ENCODE results near the gene RPL35A. TPM values are rescaled to one million over a fixed set of nuclear protein-coding genes. Genes with fewer than 3 reads are reported as not detected.

Gene RPL35A
- 1,000 to 10,000 TPM; 2,199 to 2,238 TPM for total RNA-seq
- 3,604 TPM for polyA plus RNA-seq (2013, experiment 1 of 2)
- 3,021 TPM for polyA plus RNA-seq (2013, experiment 2 of 2)
- total RNA-seq, result 499 to 1,363 (median 766) reads per million in 172 experiments

DNA sequence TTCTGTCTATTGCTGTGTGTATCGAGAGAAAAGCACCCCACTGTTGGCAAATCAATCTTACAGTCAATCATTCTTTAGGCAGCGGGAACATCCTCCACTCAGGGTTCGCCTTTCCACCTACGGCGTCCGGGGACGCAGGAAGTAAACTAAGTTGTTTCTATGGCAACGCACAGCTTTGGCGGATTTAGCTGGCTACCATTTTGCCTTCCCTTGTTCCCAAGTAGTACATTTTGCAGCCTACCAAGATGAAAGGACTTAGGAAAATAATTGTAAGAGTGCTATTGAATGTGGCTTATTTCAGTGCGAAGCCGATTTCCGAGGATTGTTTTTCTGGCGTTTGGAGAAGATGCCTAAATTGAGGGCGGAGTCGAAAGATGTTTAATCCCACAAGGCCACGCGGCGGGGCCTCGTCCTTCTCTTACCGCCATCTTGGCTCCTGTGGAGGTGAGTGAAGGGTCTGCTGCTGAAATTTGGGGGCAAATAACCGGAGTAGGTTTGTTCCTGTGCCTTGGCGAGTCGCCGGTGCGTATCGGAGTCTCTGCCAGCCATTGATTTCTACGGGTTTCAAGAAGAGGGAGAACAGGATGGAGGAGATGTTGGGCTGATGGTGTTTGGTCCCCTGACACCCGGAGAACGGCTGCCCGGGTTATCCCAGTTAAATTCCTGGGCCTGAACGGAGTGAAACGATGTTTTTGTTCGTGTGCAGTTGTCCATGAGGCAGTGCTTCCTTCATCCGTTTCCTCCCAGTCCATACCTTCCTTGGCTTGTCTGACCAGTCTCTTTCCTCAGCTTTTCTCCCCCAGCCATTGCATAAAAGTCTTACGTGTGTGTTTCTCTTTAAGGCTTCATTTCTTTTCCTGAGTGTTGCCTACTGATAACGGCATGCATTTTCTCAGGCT is at the start of gene RPL35A:
RPL35A (plus strand) TSS at position 413 of the 899 bp plus-strand sequence. CDS start 778 bp downstream, outside the sequence.
- CTCF ChIA-PET, result interaction anchor here (1.3 kb wide), 1 partner anchor 130 kb away, joined by 5 read pairs; no protein-coding TSS in a partner anchor
- Histone ChIP-seq H3K9me3 (ENCODE audit: control insufficient read depth in 1 of 2, insufficient read depth in 1 of 2, low read length in 2 of 2) (no peaks in the 10 kb centered on the region), H3K4me3 (ENCODE audit: low read length) (peak within 1 kb of the TSS; percentile 86), H3K36me3 (ENCODE audit: insufficient read depth, low read length) (peaks cover 41% of the 10 kb centered on the region), H3K27ac (ENCODE audit: low read depth in 1 of 2, low read length in 2 of 2) (peak within 1 kb of the TSS; percentile 73 to 99), H3K27me3 (ENCODE audit: control insufficient read depth in 1 of 2, insufficient read depth in 2 of 2, low read length in 2 of 2) (no peaks in the 10 kb centered on the region), H3K4me1 (ENCODE audit: insufficient read depth, low read length) (peaks cover 37% of the 10 kb centered on the region)
- Mint-ChIP-seq H3K4me1 (ENCODE audit: low read depth) (peaks cover 42% of the 10 kb centered on the region), H3K36me3 (ENCODE audit: low read depth) (peaks cover 51% of the 10 kb centered on the region), H3K9me3 (no peaks in the 10 kb centered on the region), H3K27me3 (no peaks in the 10 kb centered on the region), H3K27ac (peak within 1 kb of the TSS; percentile 98), H3K4me3 (peak within 1 kb of the TSS; percentile 97)
- ATAC-seq (ENCODE audit: poor library complexity) (peak; percentile 90), DNase-seq (peak; percentile 71 to 95 (median 80))
- TF ChIP-seq, protein P1, sequence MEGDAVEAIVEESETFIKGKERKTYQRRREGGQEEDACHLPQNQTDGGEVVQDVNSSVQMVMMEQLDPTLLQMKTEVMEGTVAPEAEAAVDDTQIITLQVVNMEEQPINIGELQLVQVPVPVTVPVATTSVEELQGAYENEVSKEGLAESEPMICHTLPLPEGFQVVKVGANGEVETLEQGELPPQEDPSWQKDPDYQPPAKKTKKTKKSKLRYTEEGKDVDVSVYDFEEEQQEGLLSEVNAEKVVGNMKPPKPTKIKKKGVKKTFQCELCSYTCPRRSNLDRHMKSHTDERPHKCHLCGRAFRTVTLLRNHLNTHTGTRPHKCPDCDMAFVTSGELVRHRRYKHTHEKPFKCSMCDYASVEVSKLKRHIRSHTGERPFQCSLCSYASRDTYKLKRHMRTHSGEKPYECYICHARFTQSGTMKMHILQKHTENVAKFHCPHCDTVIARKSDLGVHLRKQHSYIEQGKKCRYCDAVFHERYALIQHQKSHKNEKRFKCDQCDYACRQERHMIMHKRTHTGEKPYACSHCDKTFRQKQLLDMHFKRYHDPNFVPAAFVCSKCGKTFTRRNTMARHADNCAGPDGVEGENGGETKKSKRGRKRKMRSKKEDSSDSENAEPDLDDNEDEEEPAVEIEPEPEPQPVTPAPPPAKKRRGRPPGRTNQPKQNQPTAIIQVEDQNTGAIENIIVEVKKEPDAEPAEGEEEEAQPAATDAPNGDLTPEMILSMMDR (IDR thresholded peaks at IDR 0.05), result no peak
- intact Hi-C loops (cut with DNase I, micrococcal nuclease), result loop anchor here (1.0 to 10.0 kb wide), 5 partner anchors 8 to 655 kb away; partner anchors contain the start of genes BDH1 (in 1 of the 2), DLG1 (in 1 of the 2) and LMLN (in 1 of the 2)
- POLR2A ChIA-PET, result interaction anchor here (0.6 to 2.9 kb wide), 5 partner anchors 10 to 121 kb away, joined by 3 to 41 read pairs (median 3); partner anchors contain the start of gene LMLN

DNA sequence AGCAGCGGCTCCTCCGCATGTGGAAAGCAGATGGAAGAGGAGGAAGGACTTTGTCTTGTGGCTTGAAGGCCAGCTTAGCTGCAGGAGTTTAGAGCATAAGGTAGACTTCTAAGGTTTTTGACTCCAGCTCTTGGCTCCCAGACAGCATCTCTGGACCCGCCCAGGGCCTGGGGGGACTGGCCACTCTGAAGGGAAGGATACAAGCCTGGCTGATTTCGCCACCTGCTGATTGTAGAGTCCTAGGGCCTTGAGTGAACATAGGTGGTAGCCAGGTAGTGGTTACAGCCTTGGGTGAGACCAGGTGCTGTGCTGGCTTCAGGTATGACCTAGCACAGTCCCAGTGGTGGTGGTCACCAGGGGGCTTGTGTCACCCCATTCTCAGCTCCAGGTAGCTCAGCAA is 48.4 kb upstream of the RPL35A start:
- no peak for DNase-seq
- no peak overlapping the region for H3K27ac ChIP-seq (ENCODE audit: low read depth in 1 of 2, low read length in 2 of 2)
- H3K4me1 Mint-ChIP-seq (ENCODE audit: low read depth), result peaks cover 9% of the 10 kb centered on the region
- no peaks in the 10 kb centered on the region for H3K36me3 ChIP-seq (ENCODE audit: insufficient read depth, low read length)
- ChIA-PET CTCF (no interaction called here), POLR2A (no interaction called here)
- no peaks in the 10 kb centered on the region for H3K9me3 ChIP-seq (ENCODE audit: control insufficient read depth in 1 of 2, insufficient read depth in 1 of 2, low read length in 2 of 2)
- H3K27me3 ChIP-seq (ENCODE audit: control insufficient read depth in 1 of 2, insufficient read depth in 2 of 2, low read length in 2 of 2), result no peaks in the 10 kb centered on the region
- no peaks in the 10 kb centered on the region for H3K36me3 Mint-ChIP-seq (ENCODE audit: low read depth)
- no peak overlapping the region for H3K4me3 Mint-ChIP-seq
- TF ChIP-seq, protein P1 (IDR thresholded peaks at IDR 0.05), result no peak
- H3K4me3 ChIP-seq (ENCODE audit: low read length), result no peak overlapping the region
- intact Hi-C loops (cut with DNase I, micrococcal nuclease), result no loop called here
- no peaks in the 10 kb centered on the region for H3K9me3 Mint-ChIP-seq
- peaks cover 3% of the 10 kb centered on the region for H3K4me1 ChIP-seq (ENCODE audit: insufficient read depth, low read length)
- no peak for ATAC-seq (ENCODE audit: poor library complexity)
- H3K27me3 Mint-ChIP-seq, result no peaks in the 10 kb centered on the region
- no peak overlapping the region for H3K27ac Mint-ChIP-seq

DNA sequence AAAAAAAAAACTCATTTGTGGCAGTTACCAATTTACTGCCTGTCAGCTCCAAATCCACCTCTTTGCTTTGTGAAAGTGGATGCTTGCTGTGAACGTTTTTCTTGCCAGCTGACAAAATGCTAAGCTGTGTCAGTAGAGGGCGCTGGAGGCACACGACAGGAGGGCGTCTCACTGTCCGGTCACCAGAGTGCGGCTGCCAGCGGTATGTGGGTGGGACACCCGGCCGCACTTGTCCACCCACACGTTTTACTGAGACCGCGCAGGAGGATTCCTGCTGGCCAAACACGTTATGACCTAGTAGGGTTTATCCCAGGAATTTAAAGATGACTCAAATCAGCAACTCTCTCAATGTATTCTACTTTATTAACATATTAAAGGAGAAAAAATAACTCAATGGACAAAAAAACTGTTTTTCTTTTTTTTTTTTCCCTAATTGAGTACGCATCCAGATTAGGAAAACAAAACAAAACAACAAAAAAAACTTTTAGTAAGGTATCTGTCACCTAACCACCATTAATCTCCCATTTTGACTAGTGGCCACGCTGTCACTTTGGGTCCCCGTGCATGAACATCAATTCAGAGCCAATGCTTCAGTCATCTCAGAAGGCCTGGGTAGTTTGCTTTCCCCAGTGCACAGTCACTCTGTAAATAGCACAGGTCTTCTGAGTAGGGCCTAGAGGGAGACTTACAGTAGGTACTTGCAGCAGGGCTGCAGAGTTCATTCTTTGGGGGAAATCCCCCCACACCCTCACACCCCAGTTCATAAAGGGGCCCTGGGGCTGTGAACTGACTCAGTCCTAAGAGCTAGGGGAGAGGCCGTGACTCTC is 43.8 kb upstream of the RPL35A start:
- H3K9me3 Mint-ChIP-seq, result no peaks in the 10 kb centered on the region
- ATAC-seq (ENCODE audit: poor library complexity), result peak; percentile 77
- TF ChIP-seq, protein P1 (IDR thresholded peaks at IDR 0.05), result peak; percentile 87
- ChIA-PET POLR2A (interaction anchor here (0.6 kb wide), 1 partner anchor 40 kb away, joined by 3 read pairs; no protein-coding TSS in a partner anchor), CTCF (interaction anchor here (0.6 to 1.5 kb wide), 14 partner anchors 8 to 975 kb away, joined by 3 to 18 read pairs (median 3); no protein-coding TSS in a partner anchor)
- DNase-seq, result peak; percentile 60 to 86 (median 66)
- Histone ChIP-seq H3K36me3 (ENCODE audit: insufficient read depth, low read length) (no peaks in the 10 kb centered on the region), H3K27ac (ENCODE audit: low read depth in 1 of 2, low read length in 2 of 2) (no peak overlapping the region), H3K9me3 (ENCODE audit: control insufficient read depth in 1 of 2, insufficient read depth in 1 of 2, low read length in 2 of 2) (no peaks in the 10 kb centered on the region), H3K27me3 (ENCODE audit: control insufficient read depth in 1 of 2, insufficient read depth in 2 of 2, low read length in 2 of 2) (no peaks in the 10 kb centered on the region), H3K4me3 (ENCODE audit: low read length) (no peak overlapping the region), H3K4me1 (ENCODE audit: insufficient read depth, low read length) (peaks cover 3% of the 10 kb centered on the region)
- H3K4me1 Mint-ChIP-seq (ENCODE audit: low read depth), result peaks cover 9% of the 10 kb centered on the region
- no peaks in the 10 kb centered on the region for H3K27me3 Mint-ChIP-seq
- no peak overlapping the region for H3K4me3 Mint-ChIP-seq
- H3K36me3 Mint-ChIP-seq (ENCODE audit: low read depth), result no peaks in the 10 kb centered on the region
- no peak overlapping the region for H3K27ac Mint-ChIP-seq
- intact Hi-C loops (cut with DNase I, micrococcal nuclease), result loop anchor here (2.0 kb wide), 1 partner anchor 37 kb away; no protein-coding TSS in a partner anchor
